ENCODE results near the gene ZNF669. TPM values are rescaled to one million over a fixed set of nuclear protein-coding genes. Genes with fewer than 3 reads are reported as not detected.
"Not testable (repeated sequence)": the region's sequence is repeated elsewhere in the genome, so short reads cannot be mapped to it uniquely, and the experiment has no call there.

ZNF669 gene
- total and polyA plus RNA-seq, 9 donors: 4.5 to 7.6 (median 6.2) TPM

GRCh38 chr1:247126166-247126565 lies 22.0 kb upstream of the ZNF669 start:
- H3K4me1 ChIP-seq (ENCODE audit: control insufficient read depth, insufficient read depth, low read length); H3K27me3 ChIP-seq (ENCODE audit: control insufficient read depth, insufficient read depth, low read length); H3K27ac ChIP-seq (ENCODE audit: low read length); H3K9me3 ChIP-seq (replicated peaks; ENCODE audit: control insufficient read depth, low read depth, low read length); DNase-seq; H3K36me3 ChIP-seq (ENCODE audit: control insufficient read depth, insufficient read depth, low read length); H3K4me3 ChIP-seq (ENCODE audit: low read length): not testable (repeated sequence)
- WGBS (ENCODE audit: insufficient coverage): no CpG with 5 or more reads among the region's 25 CpGs

GRCh38 chr1:247121382-247121781 lies 17.2 kb upstream of the ZNF669 start:
- WGBS (ENCODE audit: insufficient coverage): 60% methylated on average over 1 of the region's 6 CpGs
- H3K36me3 ChIP-seq (ENCODE audit: control insufficient read depth, insufficient read depth, low read length): no peaks in the 10 kb centered on the region
- DNase-seq: no peak
- no peak overlapping the region for H3K27ac ChIP-seq (ENCODE audit: low read length)
- no peaks in the 10 kb centered on the region for H3K27me3 ChIP-seq (ENCODE audit: control insufficient read depth, insufficient read depth, low read length)
- H3K4me3 ChIP-seq (ENCODE audit: low read length): no peak overlapping the region
- H3K4me1 ChIP-seq (ENCODE audit: control insufficient read depth, insufficient read depth, low read length): no peaks in the 10 kb centered on the region
- H3K9me3 ChIP-seq (replicated peaks; ENCODE audit: control insufficient read depth, low read depth, low read length): no peaks in the 10 kb centered on the region

GRCh38 chr1:247120408-247120668 lies 16.2 kb upstream of the ZNF669 start:
- H3K36me3 ChIP-seq (ENCODE audit: control insufficient read depth, insufficient read depth, low read length); H3K4me1 ChIP-seq (ENCODE audit: control insufficient read depth, insufficient read depth, low read length); H3K27me3 ChIP-seq (ENCODE audit: control insufficient read depth, insufficient read depth, low read length); H3K4me3 ChIP-seq (ENCODE audit: low read length); H3K27ac ChIP-seq (ENCODE audit: low read length); H3K9me3 ChIP-seq (replicated peaks; ENCODE audit: control insufficient read depth, low read depth, low read length); DNase-seq: not testable (repeated sequence)
- 100% methylated on average over 3 of the region's 4 CpGs for WGBS (ENCODE audit: insufficient coverage)

GRCh38 chr1:247119600-247120407 lies 15.6 kb upstream of the ZNF669 start:
- no peaks in the 10 kb centered on the region for H3K27me3 ChIP-seq (ENCODE audit: control insufficient read depth, insufficient read depth, low read length)
- H3K4me1 ChIP-seq (ENCODE audit: control insufficient read depth, insufficient read depth, low read length): no peaks in the 10 kb centered on the region
- 93% methylated on average over 17 of the region's 22 CpGs for WGBS (ENCODE audit: insufficient coverage)
- H3K9me3 ChIP-seq (replicated peaks; ENCODE audit: control insufficient read depth, low read depth, low read length): no peaks in the 10 kb centered on the region
- DNase-seq: no peak
- H3K36me3 ChIP-seq (ENCODE audit: control insufficient read depth, insufficient read depth, low read length): no peaks in the 10 kb centered on the region
- H3K4me3 ChIP-seq (ENCODE audit: low read length): no peak overlapping the region
- no peak overlapping the region for H3K27ac ChIP-seq (ENCODE audit: low read length)

GRCh38 chr1:247118946-247119446 lies 14.8 kb upstream of the ZNF669 start:
- H3K4me1 ChIP-seq (ENCODE audit: control insufficient read depth, insufficient read depth, low read length): no peaks in the 10 kb centered on the region
- no peaks in the 10 kb centered on the region for H3K27me3 ChIP-seq (ENCODE audit: control insufficient read depth, insufficient read depth, low read length)
- 73% methylated on average over 9 of the region's 11 CpGs for WGBS (ENCODE audit: insufficient coverage)
- no peaks in the 10 kb centered on the region for H3K9me3 ChIP-seq (replicated peaks; ENCODE audit: control insufficient read depth, low read depth, low read length)
- no peak overlapping the region for H3K27ac ChIP-seq (ENCODE audit: low read length)
- no peak overlapping the region for H3K4me3 ChIP-seq (ENCODE audit: low read length)
- peak; percentile 27 for DNase-seq
- H3K36me3 ChIP-seq (ENCODE audit: control insufficient read depth, insufficient read depth, low read length): no peaks in the 10 kb centered on the region

GRCh38 chr1:247115545-247115944 lies 11.4 kb upstream of the ZNF669 start:
- Histone ChIP-seq H3K9me3 (replicated peaks; ENCODE audit: control insufficient read depth, low read depth, low read length) (no peaks in the 10 kb centered on the region), H3K4me3 (ENCODE audit: low read length) (no peak overlapping the region), H3K27me3 (ENCODE audit: control insufficient read depth, insufficient read depth, low read length) (peaks cover 6% of the 10 kb centered on the region), H3K36me3 (ENCODE audit: control insufficient read depth, insufficient read depth, low read length) (no peaks in the 10 kb centered on the region), H3K4me1 (ENCODE audit: control insufficient read depth, insufficient read depth, low read length) (peaks cover 11% of the 10 kb centered on the region), H3K27ac (ENCODE audit: low read length) (no peak overlapping the region)
- WGBS (ENCODE audit: insufficient coverage): 86% methylated on average over 7 of the region's 12 CpGs
- DNase-seq: no peak

- Histone ChIP-seq H3K4me3 (ENCODE audit: low read length) (no peak overlapping the region), H3K4me1 (ENCODE audit: control insufficient read depth, insufficient read depth, low read length) (peaks cover 13% of the 10 kb centered on the region), H3K27me3 (ENCODE audit: control insufficient read depth, insufficient read depth, low read length) (peaks cover 6% of the 10 kb centered on the region), H3K27ac (ENCODE audit: low read length) (no peak overlapping the region), H3K9me3 (replicated peaks; ENCODE audit: control insufficient read depth, low read depth, low read length) (no peaks in the 10 kb centered on the region), H3K36me3 (ENCODE audit: control insufficient read depth, insufficient read depth, low read length) (no peaks in the 10 kb centered on the region)
- 50% methylated on average over 6 of the region's 7 CpGs for WGBS (ENCODE audit: insufficient coverage)
- no peak for DNase-seq
Observed at GRCh38 chr1:247115141-247115510, 11.0 kb upstream of the ZNF669 start.

- 93% methylated on average over 9 of the region's 13 CpGs for WGBS (ENCODE audit: insufficient coverage)
- no peak overlapping the region for H3K27ac ChIP-seq (ENCODE audit: low read length)
- peaks cover under 1% of the 10 kb centered on the region for H3K36me3 ChIP-seq (ENCODE audit: control insufficient read depth, insufficient read depth, low read length)
- no peak for DNase-seq
- no peaks in the 10 kb centered on the region for H3K9me3 ChIP-seq (replicated peaks; ENCODE audit: control insufficient read depth, low read depth, low read length)
- no peak overlapping the region for H3K4me3 ChIP-seq (ENCODE audit: low read length)
- peaks cover 13% of the 10 kb centered on the region for H3K4me1 ChIP-seq (ENCODE audit: control insufficient read depth, insufficient read depth, low read length)
- H3K27me3 ChIP-seq (ENCODE audit: control insufficient read depth, insufficient read depth, low read length): peaks cover 6% of the 10 kb centered on the region
Observed at GRCh38 chr1:247114351-247115140, 10.4 kb upstream of the ZNF669 start.

GRCh38 chr1:247113733-247114271 lies 9.6 kb upstream of the ZNF669 start:
- Histone ChIP-seq H3K27ac (ENCODE audit: low read length) (no peak overlapping the region), H3K36me3 (ENCODE audit: control insufficient read depth, insufficient read depth, low read length) (peaks cover 2% of the 10 kb centered on the region), H3K4me1 (ENCODE audit: control insufficient read depth, insufficient read depth, low read length) (peaks cover 13% of the 10 kb centered on the region), H3K27me3 (ENCODE audit: control insufficient read depth, insufficient read depth, low read length) (peaks cover 6% of the 10 kb centered on the region), H3K4me3 (ENCODE audit: low read length) (no peak overlapping the region), H3K9me3 (replicated peaks; ENCODE audit: control insufficient read depth, low read depth, low read length) (no peaks in the 10 kb centered on the region)
- WGBS (ENCODE audit: insufficient coverage): 88% methylated on average over 4 of the region's 5 CpGs
- DNase-seq: no peak

GRCh38 chr1:247113094-247113497 lies 8.9 kb upstream of the ZNF669 start:
- peak; percentile 10 for DNase-seq
- H3K9me3 ChIP-seq (replicated peaks; ENCODE audit: control insufficient read depth, low read depth, low read length): no peaks in the 10 kb centered on the region
- no peak overlapping the region for H3K27ac ChIP-seq (ENCODE audit: low read length)
- H3K27me3 ChIP-seq (ENCODE audit: control insufficient read depth, insufficient read depth, low read length): peaks cover 6% of the 10 kb centered on the region
- H3K4me3 ChIP-seq (ENCODE audit: low read length): no peak overlapping the region
- peaks cover 13% of the 10 kb centered on the region for H3K4me1 ChIP-seq (ENCODE audit: control insufficient read depth, insufficient read depth, low read length)
- WGBS (ENCODE audit: insufficient coverage): 72% methylated on average over 5 of the region's 5 CpGs
- H3K36me3 ChIP-seq (ENCODE audit: control insufficient read depth, insufficient read depth, low read length): peaks cover 2% of the 10 kb centered on the region
